Peyer's patch (tissue), 4 donors: ENCODE data around the gene SH3GL1.

Source experiments
- POLR2A ChIP-seq, 2 donors: fragments of 450-650 bp; IDR thresholded peaks; one replicate each; pipeline ENCODE4 v1.5.1; 2017; ENCODE audit warnings: antibody characterized with exemption in 2 of 2, mild to moderate bottlenecking in 2 of 2, moderate library complexity in 2 of 2
- TF ChIP-seq, protein P1 (sequence below), 6 experiments: fragments of 450-650 bp in 4 of 6; fragments of 200-600 bp in 2 of 6; sonication (generic) in 1 of 6; IDR thresholded peaks; one replicate each; pipeline ENCODE4 v1.5.1; 2017 to 2019; ENCODE audit warnings: antibody characterized with exemption in 6 of 6, mild to moderate bottlenecking in 3 of 6, moderate library complexity in 1 of 6

DNA sequence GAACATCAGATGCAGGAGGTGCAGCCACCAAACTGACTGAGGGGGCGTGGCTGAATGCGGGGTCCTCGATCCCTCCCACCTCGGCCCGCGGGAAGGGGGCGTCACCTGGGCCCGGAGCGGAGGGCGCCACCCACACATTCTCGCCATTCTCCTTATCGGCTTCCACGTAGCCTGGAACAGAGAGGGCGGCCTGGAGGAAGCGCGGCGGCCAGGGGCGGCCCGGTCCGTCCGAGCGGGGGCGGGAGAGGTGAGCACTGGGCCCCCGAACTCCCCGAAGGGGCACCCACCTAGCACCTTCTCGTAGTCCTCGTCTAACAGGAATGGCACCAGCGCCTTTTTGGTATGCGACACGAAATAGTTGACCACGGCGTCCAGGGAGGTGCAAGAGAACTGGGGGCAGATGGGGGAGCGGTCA lies 73.5 kb downstream of the SH3GL1 start:
- TF ChIP-seq, protein P1, sequence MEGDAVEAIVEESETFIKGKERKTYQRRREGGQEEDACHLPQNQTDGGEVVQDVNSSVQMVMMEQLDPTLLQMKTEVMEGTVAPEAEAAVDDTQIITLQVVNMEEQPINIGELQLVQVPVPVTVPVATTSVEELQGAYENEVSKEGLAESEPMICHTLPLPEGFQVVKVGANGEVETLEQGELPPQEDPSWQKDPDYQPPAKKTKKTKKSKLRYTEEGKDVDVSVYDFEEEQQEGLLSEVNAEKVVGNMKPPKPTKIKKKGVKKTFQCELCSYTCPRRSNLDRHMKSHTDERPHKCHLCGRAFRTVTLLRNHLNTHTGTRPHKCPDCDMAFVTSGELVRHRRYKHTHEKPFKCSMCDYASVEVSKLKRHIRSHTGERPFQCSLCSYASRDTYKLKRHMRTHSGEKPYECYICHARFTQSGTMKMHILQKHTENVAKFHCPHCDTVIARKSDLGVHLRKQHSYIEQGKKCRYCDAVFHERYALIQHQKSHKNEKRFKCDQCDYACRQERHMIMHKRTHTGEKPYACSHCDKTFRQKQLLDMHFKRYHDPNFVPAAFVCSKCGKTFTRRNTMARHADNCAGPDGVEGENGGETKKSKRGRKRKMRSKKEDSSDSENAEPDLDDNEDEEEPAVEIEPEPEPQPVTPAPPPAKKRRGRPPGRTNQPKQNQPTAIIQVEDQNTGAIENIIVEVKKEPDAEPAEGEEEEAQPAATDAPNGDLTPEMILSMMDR (IDR thresholded peaks at IDR 0.05): no peak
- no peak for TF ChIP-seq POLR2A (IDR thresholded peaks at IDR 0.05)
